D721Med (cell line): ENCODE measurements around the gene CAPS.

Experiments
- DNase-seq: peaks from one replicate; pipeline ENCODE4 v3.0.0; 2011; ENCODE audit warnings: low spot score; ENCODE audit not compliant: insufficient read length
- FAIRE-seq: peaks from 2 replicates; lab custom pipeline; 2011; peaks lifted over from hg19 to GRCh38; lab: Jason Lieb, UNC
- CTCF ChIP-seq: IDR thresholded peaks from 2 replicates; pipeline ENCODE4 v1.5.1; 2012; ENCODE audit warnings: mild to moderate bottlenecking, control low read depth; ENCODE audit not compliant: insufficient read depth; ENCODE audit errors: missing control alignments

Gene CAPS

GRCh38 chr19:5889288-5889971 is 24.6 kb upstream of the CAPS start:
- no peak for TF ChIP-seq CTCF
- no peak for DNase-seq
- no peak for FAIRE-seq

GRCh38 chr19:5890099-5890498 is 24.0 kb upstream of the CAPS start:
- FAIRE-seq (no peak), DNase-seq (no peak)

GRCh38 chr19:5891572-5891937 is 22.5 kb upstream of the CAPS start:
- TF ChIP-seq CTCF, result no peak
- no peak for DNase-seq
- no peak for FAIRE-seq

More at GRCh38 chr19:5890099-5890498, 24.0 kb upstream of the CAPS start:
- TF ChIP-seq CTCF, result no peak

GRCh38 chr19:5891938-5892771 is 21.9 kb upstream of the CAPS start:
- no peak for DNase-seq
- peak; percentile 54 for TF ChIP-seq CTCF

GRCh38 chr19:5892772-5893275 is 21.2 kb upstream of the CAPS start:
- FAIRE-seq (no peak), DNase-seq (no peak)
- no peak for TF ChIP-seq CTCF

More at GRCh38 chr19:5891938-5892771, 21.9 kb upstream of the CAPS start:
- FAIRE-seq, result no peak

- FAIRE-seq (no peak), DNase-seq (no peak)
- TF ChIP-seq CTCF, result no peak
These were observed 20.7 kb upstream of the CAPS start for GRCh38 chr19:5893296-5893903.
